ENCODE measurements around the gene HSD17B8. TPM values are rescaled to one million over a fixed set of nuclear protein-coding genes. Genes with fewer than 3 reads are reported as not detected.

The HSD17B8 gene
- total and polyA plus RNA-seq, 10 of the 15 experiments (the other 5 are each of a cell fraction or from before 2014, with no cell fraction given), result 3.1 to 54.3 (median 26.5) TPM

DNA sequence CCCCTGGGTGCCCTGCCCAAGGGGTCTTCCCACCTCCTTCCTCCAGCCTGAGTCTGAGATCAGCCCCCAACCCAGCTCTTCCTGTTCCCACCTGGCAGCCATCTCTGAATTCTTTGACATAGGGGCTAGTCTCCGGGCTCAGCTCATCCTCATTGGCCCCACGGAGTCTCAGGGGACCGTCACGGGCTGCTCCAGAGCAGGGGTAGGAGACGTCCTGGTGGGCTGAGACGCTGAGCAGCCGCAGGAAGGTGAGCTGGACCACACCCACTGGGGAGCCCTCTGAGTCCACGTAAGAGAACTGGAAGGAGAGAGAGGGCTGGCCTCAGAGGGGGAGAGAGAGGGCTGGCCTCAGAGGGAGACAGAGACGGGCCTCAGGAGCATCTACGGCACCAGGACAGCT, 40.3 kb upstream of the HSD17B8 start:
- H3K9ac ChIP-seq (ENCODE audit: control insufficient read depth, insufficient read depth, low read length), result no peak overlapping the region
- FAIRE-seq (no peak), ATAC-seq (no peak), DNase-seq (ENCODE audit: low read depth, low spot score) (no peak)
- ChIA-PET POLR2A (no interaction called here), SMC1A (ENCODE audit: uncharacterized antibody, unreplicated experiment) (interaction anchor here (1.1 kb wide), 1 partner anchor 14 kb away, joined by 3 read pairs; no protein-coding TSS in a partner anchor), RAD21 (ENCODE audit: unreplicated experiment) (interaction anchor here (1.6 kb wide), 1 partner anchor 9 kb away, joined by 5 read pairs; no protein-coding TSS in a partner anchor), CTCF (interaction anchor here (1.0 to 9.5 kb wide), 5 partner anchors 8 to 84 kb away, joined by 3 to 80 read pairs (median 9); no protein-coding TSS in a partner anchor)
- H2AFZ ChIP-seq (ENCODE audit: control insufficient read depth, low read depth, low read length), result no peak overlapping the region
- BruUV-seq (replicated peaks), result no TSS peak
- no peak overlapping the region for H3K4me3 ChIP-seq
- H3K27me3 ChIP-seq (replicated peaks in 1 of 2; ENCODE audit: control insufficient read depth in 2 of 2, insufficient read depth in 2 of 2, low read length in 1 of 2), result no peaks in the 10 kb centered on the region
- no peaks in the 10 kb centered on the region for H4K20me1 ChIP-seq (ENCODE audit: control insufficient read depth, insufficient read depth)
- H3K9me3 ChIP-seq (replicated peaks; ENCODE audit: control insufficient read depth, insufficient read depth, low read length), result no peaks in the 10 kb centered on the region
- peaks cover 4% of the 10 kb centered on the region for H3K4me1 ChIP-seq (ENCODE audit: control insufficient read depth, insufficient read depth, low read length)
- no peaks in the 10 kb centered on the region for H3K79me2 ChIP-seq (ENCODE audit: control insufficient read depth, insufficient read depth, low read length)
- H3K36me3 ChIP-seq (ENCODE audit: control insufficient read depth in 2 of 2, insufficient read depth in 2 of 2, low read length in 1 of 2), result no peaks in the 10 kb centered on the region
- no peak overlapping the region for H3K27ac ChIP-seq (ENCODE audit: control insufficient read depth, insufficient read depth)
- intact Hi-C loops (cut with micrococcal nuclease; ENCODE audit: unreplicated experiment), result no loop called here
- in situ Hi-C loops (cut with MboI), result no loop called here
- TF ChIP-seq CHD2 (IDR thresholded peaks at IDR 0.05; ENCODE audit: borderline replicate concordance, low read depth, low read length), result no peak
- no peak for TF ChIP-seq GATAD2B (conservative IDR thresholded peaks at IDR 0.05; ENCODE audit: low read depth)
- no peak for TF ChIP-seq GABPA (IDR thresholded peaks at IDR 0.05; ENCODE audit: low read depth)
- no peak for TF ChIP-seq HCFC1 (IDR thresholded peaks at IDR 0.05; ENCODE audit: low read length)
- TF ChIP-seq CHD1 (IDR thresholded peaks at IDR 0.05; ENCODE audit: low read depth, low read length), result no peak
- TF ChIP-seq, protein P1, sequence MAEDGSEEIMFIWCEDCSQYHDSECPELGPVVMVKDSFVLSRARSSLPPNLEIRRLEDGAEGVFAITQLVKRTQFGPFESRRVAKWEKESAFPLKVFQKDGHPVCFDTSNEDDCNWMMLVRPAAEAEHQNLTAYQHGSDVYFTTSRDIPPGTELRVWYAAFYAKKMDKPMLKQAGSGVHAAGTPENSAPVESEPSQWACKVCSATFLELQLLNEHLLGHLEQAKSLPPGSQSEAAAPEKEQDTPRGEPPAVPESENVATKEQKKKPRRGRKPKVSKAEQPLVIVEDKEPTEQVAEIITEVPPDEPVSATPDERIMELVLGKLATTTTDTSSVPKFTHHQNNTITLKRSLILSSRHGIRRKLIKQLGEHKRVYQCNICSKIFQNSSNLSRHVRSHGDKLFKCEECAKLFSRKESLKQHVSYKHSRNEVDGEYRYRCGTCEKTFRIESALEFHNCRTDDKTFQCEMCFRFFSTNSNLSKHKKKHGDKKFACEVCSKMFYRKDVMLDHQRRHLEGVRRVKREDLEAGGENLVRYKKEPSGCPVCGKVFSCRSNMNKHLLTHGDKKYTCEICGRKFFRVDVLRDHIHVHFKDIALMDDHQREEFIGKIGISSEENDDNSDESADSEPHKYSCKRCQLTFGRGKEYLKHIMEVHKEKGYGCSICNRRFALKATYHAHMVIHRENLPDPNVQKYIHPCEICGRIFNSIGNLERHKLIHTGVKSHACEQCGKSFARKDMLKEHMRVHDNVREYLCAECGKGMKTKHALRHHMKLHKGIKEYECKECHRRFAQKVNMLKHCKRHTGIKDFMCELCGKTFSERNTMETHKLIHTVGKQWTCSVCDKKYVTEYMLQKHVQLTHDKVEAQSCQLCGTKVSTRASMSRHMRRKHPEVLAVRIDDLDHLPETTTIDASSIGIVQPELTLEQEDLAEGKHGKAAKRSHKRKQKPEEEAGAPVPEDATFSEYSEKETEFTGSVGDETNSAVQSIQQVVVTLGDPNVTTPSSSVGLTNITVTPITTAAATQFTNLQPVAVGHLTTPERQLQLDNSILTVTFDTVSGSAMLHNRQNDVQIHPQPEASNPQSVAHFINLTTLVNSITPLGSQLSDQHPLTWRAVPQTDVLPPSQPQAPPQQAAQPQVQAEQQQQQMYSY (CRISPR knock-in tag; IDR thresholded peaks at IDR 0.05), result no peak
- TF ChIP-seq SMARCA5 (IDR thresholded peaks at IDR 0.05), result no peak
- 26% methylated on average over 10 of the region's 10 CpGs for WGBS (ENCODE audit: insufficient coverage, insufficient replicate concordance, low lambda C conversion rate, missing lambda C conversion rate)
- H3K4me2 ChIP-seq (ENCODE audit: control insufficient read depth, insufficient read depth), result no peak overlapping the region
